ENCODE measurements around the gene ZNF574. TPM values are rescaled to one million over a fixed set of nuclear protein-coding genes. Genes with fewer than 3 reads are reported as not detected.

ZNF574 gene
- total RNA-seq, 2 experiments from 2014 or later = 15.5 to 16.0 TPM

DNA sequence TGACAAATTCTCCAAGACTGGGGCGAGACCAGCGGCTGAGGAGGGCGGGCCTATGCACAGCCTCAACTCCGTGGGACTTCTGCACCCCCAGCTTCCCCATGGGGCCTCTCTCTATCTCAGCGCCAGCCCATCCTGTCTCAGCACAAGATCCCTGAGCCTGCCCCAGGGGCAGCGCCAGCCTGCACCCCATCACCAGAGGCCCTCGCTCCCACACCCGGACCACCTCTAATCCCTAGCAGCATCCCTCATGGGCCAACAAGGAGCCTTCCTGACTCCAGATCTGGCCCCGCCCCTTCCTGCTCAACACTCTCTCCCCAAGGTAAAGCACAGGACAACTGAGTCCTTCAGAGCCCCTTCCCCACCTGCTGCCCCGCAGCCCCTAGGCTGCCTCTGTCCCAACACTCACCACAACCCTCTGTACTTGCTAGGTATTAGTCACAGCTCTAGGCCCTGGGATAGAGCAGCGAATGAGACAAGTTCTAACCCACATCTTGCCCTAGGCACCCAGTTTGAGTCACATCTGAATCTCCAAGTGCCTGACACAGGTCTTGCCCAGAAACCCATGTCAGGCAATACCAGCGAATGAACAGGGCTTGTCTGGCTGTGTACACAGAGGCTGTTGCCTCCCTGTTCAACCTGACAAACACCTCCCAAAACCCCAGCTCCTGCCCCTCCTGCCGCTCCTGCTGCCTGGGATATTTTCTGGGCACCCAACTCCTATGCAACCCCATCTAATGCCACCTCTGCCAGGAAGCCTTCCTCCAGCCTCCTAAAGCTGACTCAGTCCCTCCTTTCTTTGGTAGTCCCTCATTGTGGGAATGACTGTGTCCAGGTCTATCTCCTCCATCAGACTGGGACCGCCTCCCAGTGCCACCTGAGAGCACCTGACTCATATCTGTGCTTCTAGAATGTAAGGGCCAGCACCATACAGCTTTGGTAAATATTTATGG is 24.5 kb upstream of the ZNF574 start:
- Mint-ChIP-seq H3K9me3 (no peaks in the 10 kb centered on the region), H3K27ac (no peak overlapping the region), H3K36me3 (no peaks in the 10 kb centered on the region), H3K4me3 (no peak overlapping the region), H3K27me3 (no peaks in the 10 kb centered on the region), H3K4me1 (peaks cover 8% of the 10 kb centered on the region)
- DNase-seq = no peak

GRCh38 chr19:42052241-42052863 is 23.6 kb upstream of the ZNF574 start:
- Mint-ChIP-seq H3K27me3 (no peaks in the 10 kb centered on the region), H3K9me3 (no peaks in the 10 kb centered on the region), H3K4me1 (peaks cover 8% of the 10 kb centered on the region), H3K36me3 (no peaks in the 10 kb centered on the region), H3K27ac (no peak overlapping the region), H3K4me3 (no peak overlapping the region)
- DNase-seq = no peak

- Mint-ChIP-seq H3K4me1 (peaks cover 8% of the 10 kb centered on the region), H3K27ac (no peak overlapping the region), H3K27me3 (no peaks in the 10 kb centered on the region)
Measured at GRCh38 chr19:42053037-42053935, 22.7 kb upstream of the ZNF574 start.

DNA sequence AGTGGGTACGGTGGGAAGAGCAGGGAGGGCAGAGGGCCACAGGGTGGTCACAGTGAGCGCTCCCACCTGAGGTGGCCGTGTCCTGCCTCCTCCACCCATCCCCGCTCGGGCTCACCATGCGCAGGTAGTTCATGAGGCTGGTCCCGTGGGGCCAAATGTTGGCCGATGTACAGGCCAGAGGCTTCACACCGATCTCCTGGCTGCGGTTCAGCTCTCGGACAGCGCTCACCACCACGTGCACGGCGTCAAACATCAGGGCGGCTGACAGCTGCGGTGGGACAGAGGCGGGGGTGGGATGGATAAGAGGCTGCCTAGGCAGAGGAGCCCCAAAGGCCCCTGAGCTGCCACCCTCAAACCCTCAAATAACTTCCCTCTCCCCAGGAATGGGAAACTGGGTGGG is 21.8 kb upstream of the ZNF574 start:
- Mint-ChIP-seq H3K4me3 (no peak overlapping the region), H3K4me1 (peaks cover 6% of the 10 kb centered on the region), H3K36me3 (no peaks in the 10 kb centered on the region), H3K9me3 (no peaks in the 10 kb centered on the region), H3K27me3 (no peaks in the 10 kb centered on the region), H3K27ac (no peak overlapping the region)
- no peak for DNase-seq

More at GRCh38 chr19:42053037-42053935, 22.7 kb upstream of the ZNF574 start:
- H3K9me3 Mint-ChIP-seq = no peaks in the 10 kb centered on the region
- no peak overlapping the region for H3K4me3 Mint-ChIP-seq
- no peak for DNase-seq
- no peaks in the 10 kb centered on the region for H3K36me3 Mint-ChIP-seq

DNA sequence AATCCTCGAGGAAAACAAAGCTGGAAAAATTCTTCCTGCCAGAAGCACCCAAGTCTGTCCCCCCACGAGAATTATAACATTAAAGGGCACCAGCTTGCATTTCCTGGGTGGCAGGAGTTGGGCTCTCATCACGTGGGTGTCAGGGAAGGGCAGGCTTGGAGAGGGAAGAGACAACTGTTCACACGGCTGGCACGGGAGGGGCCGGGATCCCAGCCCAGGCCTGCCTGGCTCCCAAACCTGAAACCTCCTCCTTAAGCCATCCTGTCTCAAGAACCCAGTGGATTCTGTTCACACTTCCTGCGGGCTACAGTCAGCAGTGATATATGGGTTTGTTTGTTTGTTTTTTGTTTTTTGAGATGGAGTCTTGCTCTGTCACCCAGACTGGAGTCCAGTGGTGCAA is 18.1 kb upstream of the ZNF574 start:
- Mint-ChIP-seq H3K4me3 (no peak overlapping the region), H3K9me3 (no peaks in the 10 kb centered on the region), H3K27me3 (no peaks in the 10 kb centered on the region), H3K27ac (no peak overlapping the region), H3K36me3 (no peaks in the 10 kb centered on the region), H3K4me1 (no peaks in the 10 kb centered on the region)
- DNase-seq = no peak

- no peaks in the 10 kb centered on the region for H3K36me3 Mint-ChIP-seq
- no peak overlapping the region for H3K4me3 Mint-ChIP-seq
- H3K27ac Mint-ChIP-seq = no peak overlapping the region
- no peaks in the 10 kb centered on the region for H3K4me1 Mint-ChIP-seq
- DNase-seq = no peak
- no peaks in the 10 kb centered on the region for H3K27me3 Mint-ChIP-seq
- no peaks in the 10 kb centered on the region for H3K9me3 Mint-ChIP-seq
Measured at GRCh38 chr19:42059196-42059595, 16.8 kb upstream of the ZNF574 start.

- Mint-ChIP-seq H3K4me3 (no peak overlapping the region), H3K27me3 (peaks cover 4% of the 10 kb centered on the region), H3K4me1 (no peaks in the 10 kb centered on the region), H3K9me3 (no peaks in the 10 kb centered on the region), H3K36me3 (no peaks in the 10 kb centered on the region), H3K27ac (no peak overlapping the region)
- DNase-seq = no peak
Measured at GRCh38 chr19:42060117-42060516, 15.8 kb upstream of the ZNF574 start.

GRCh38 chr19:42062381-42062780 is 13.6 kb upstream of the ZNF574 start:
- Mint-ChIP-seq H3K36me3 (no peaks in the 10 kb centered on the region), H3K27me3 (peaks cover 4% of the 10 kb centered on the region), H3K4me3 (no peak overlapping the region), H3K9me3 (no peaks in the 10 kb centered on the region), H3K27ac (no peak overlapping the region), H3K4me1 (peaks cover 2% of the 10 kb centered on the region)
- DNase-seq = no peak

- Mint-ChIP-seq H3K4me1 (peaks cover 2% of the 10 kb centered on the region), H3K9me3 (no peaks in the 10 kb centered on the region), H3K27ac (no peak overlapping the region), H3K36me3 (no peaks in the 10 kb centered on the region), H3K27me3 (peaks cover 4% of the 10 kb centered on the region), H3K4me3 (no peak overlapping the region)
- DNase-seq = no peak
Measured at GRCh38 chr19:42064432-42064831, 11.5 kb upstream of the ZNF574 start.

- H3K27me3 Mint-ChIP-seq = peaks cover 4% of the 10 kb centered on the region
- DNase-seq = no peak
- H3K4me3 Mint-ChIP-seq = no peak overlapping the region
- H3K27ac Mint-ChIP-seq = no peak overlapping the region
- no peaks in the 10 kb centered on the region for H3K36me3 Mint-ChIP-seq
- peaks cover 2% of the 10 kb centered on the region for H3K4me1 Mint-ChIP-seq
- H3K9me3 Mint-ChIP-seq = no peaks in the 10 kb centered on the region
Measured at GRCh38 chr19:42065051-42065450, 10.9 kb upstream of the ZNF574 start.

DNA sequence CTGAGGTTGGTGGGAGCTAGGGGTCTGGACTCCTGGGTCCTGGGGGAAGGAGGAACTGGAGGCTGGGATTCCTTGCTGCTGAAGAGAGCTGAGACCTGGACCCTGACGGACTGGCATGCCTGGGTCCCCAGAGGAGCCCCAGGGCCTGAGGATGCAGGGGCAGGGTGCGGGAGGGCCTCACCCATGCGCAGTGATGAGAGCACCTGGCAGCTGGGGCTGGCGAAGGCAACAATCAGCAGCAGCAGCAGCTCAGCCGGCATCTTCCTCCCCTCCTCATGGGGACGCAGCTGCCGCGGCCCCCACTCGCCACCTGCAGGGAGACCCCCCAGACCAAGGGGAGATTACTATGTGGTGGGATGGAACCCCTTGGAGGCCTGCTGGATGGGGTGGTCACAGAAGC is 10.5 kb upstream of the ZNF574 start:
- Mint-ChIP-seq H3K27me3 (peaks cover 8% of the 10 kb centered on the region), H3K9me3 (no peaks in the 10 kb centered on the region), H3K4me3 (no peak overlapping the region), H3K4me1 (peaks cover 2% of the 10 kb centered on the region), H3K27ac (no peak overlapping the region), H3K36me3 (no peaks in the 10 kb centered on the region)
- no peak for DNase-seq

GRCh38 chr19:42066075-42066754 is 9.8 kb upstream of the ZNF574 start:
- Mint-ChIP-seq H3K4me1 (peaks cover 2% of the 10 kb centered on the region), H3K27ac (no peak overlapping the region), H3K9me3 (no peaks in the 10 kb centered on the region), H3K4me3 (no peak overlapping the region), H3K27me3 (peaks cover 10% of the 10 kb centered on the region), H3K36me3 (no peaks in the 10 kb centered on the region)
- no peak for DNase-seq

GRCh38 chr19:42067315-42067888 is 8.6 kb upstream of the ZNF574 start:
- H3K36me3 Mint-ChIP-seq = no peaks in the 10 kb centered on the region
- no peak overlapping the region for H3K4me3 Mint-ChIP-seq
- H3K27ac Mint-ChIP-seq = no peak overlapping the region
- H3K9me3 Mint-ChIP-seq = no peaks in the 10 kb centered on the region
- peaks cover 2% of the 10 kb centered on the region for H3K4me1 Mint-ChIP-seq
- no peak for DNase-seq
- H3K27me3 Mint-ChIP-seq = peaks cover 10% of the 10 kb centered on the region

- no peak for DNase-seq
- H3K9me3 Mint-ChIP-seq = no peaks in the 10 kb centered on the region
Measured at GRCh38 chr19:42068361-42068755, 7.6 kb upstream of the ZNF574 start.

More at GRCh38 chr19:42068361-42068755, 7.6 kb upstream of the ZNF574 start:
- no peak overlapping the region for H3K27ac Mint-ChIP-seq
- H3K4me1 Mint-ChIP-seq = peaks cover 2% of the 10 kb centered on the region
- no peak overlapping the region for H3K4me3 Mint-ChIP-seq
- H3K36me3 Mint-ChIP-seq = no peaks in the 10 kb centered on the region
- H3K27me3 Mint-ChIP-seq = peaks cover 10% of the 10 kb centered on the region

Measured in activated naive CD8-positive, alpha-beta T cell treated with anti-CD3 and anti-CD28 coated beads for 36 hours (primary cell).